ENCODE measurements around the gene AFAP1. TPM values are rescaled to one million over a fixed set of nuclear protein-coding genes. Genes with fewer than 3 reads are reported as not detected.

Gene AFAP1
- total and polyA plus RNA-seq, 2 of the 8 experiments (the other 6 are each of a cell fraction or from before 2014, with no cell fraction given), result 3.6 to 18.2 TPM

GRCh38 chr4:7771056-7771455 is 168.6 kb downstream of the AFAP1 start:
- no peak overlapping the region for H2BK120ac ChIP-seq (replicated peaks; ENCODE audit: low read depth, low read length)
- H2AFZ ChIP-seq (ENCODE audit: low read length), result no peak overlapping the region
- H2AK5ac ChIP-seq (ENCODE audit: low read depth, low read length), result no peak overlapping the region
- no peak overlapping the region for H4K5ac ChIP-seq (ENCODE audit: insufficient read length, low read depth, low read length)
- WGBS, 2 experiments (ENCODE audit: extremely low coverage in 1 of 2, insufficient coverage in 1 of 2, insufficient read length in 1 of 2, insufficient replicate concordance in 2 of 2, low coverage in 1 of 2, low lambda C conversion rate in 2 of 2, missing lambda C conversion rate in 1 of 2), result 96% methylated on average over 6 of the region's 6 CpGs; no CpG with 5 or more reads in 1 of the 2 experiments
- no peaks in the 10 kb centered on the region; the same call in none of the 2 replicates for H3K79me1 ChIP-seq (ENCODE audit: low read depth, low read length)
- H3K9me3 ChIP-seq (ENCODE audit: insufficient read depth in 2 of 2, low read depth in 1 of 2, low read length in 1 of 2), result no peaks in the 10 kb centered on the region
- peaks cover 0 to 6% (median 1%) of the 10 kb centered on the region in 4 experiments; a peak in 4 of 7 replicates for H3K4me1 ChIP-seq (replicated peaks in 1 of 4; ENCODE audit: control insufficient read depth in 3 of 4, insufficient read depth in 4 of 4, low read length in 3 of 4)
- no peaks in the 10 kb centered on the region for H3K79me2 ChIP-seq (ENCODE audit: control insufficient read depth in 1 of 2, insufficient read depth in 2 of 2, low read length in 2 of 2)
- H3K4me2 ChIP-seq (ENCODE audit: insufficient read depth in 1 of 2, low read depth in 2 of 2, low read length in 2 of 2), result no peak overlapping the region
- no peak for DNase-seq (ENCODE audit: low read depth in 1 of 2, low spot score in 2 of 2)
- H3K23ac ChIP-seq (ENCODE audit: insufficient read length), result no peak overlapping the region
- no peak overlapping the region for H2BK5ac ChIP-seq (ENCODE audit: low read depth, low read length)
- H2BK12ac ChIP-seq (ENCODE audit: low read depth, low read length), result no peak overlapping the region
- no peaks in the 10 kb centered on the region for H3K27me3 ChIP-seq (replicated peaks in 1 of 4; ENCODE audit: control insufficient read depth in 3 of 4, extremely low read depth in 1 of 4, insufficient read depth in 3 of 4, low read length in 3 of 4)
- no peak overlapping the region for H4K8ac ChIP-seq (ENCODE audit: extremely low read depth, insufficient read depth, low read length)
- H3K27ac ChIP-seq (ENCODE audit: low read depth, low read length), result no peak overlapping the region
- ChIA-PET POLR2A (ENCODE audit: partially characterized antibody) (no interaction called here), CTCF (ENCODE audit: partially characterized antibody) (interaction anchor here (1.2 to 3.4 kb wide), 16 partner anchors 9 to 399 kb away, joined by 3 to 32 read pairs (median 5); no protein-coding TSS in a partner anchor)
- H3K18ac ChIP-seq (ENCODE audit: extremely low read depth, low read length), result no peak overlapping the region
- peaks cover 0 to 2% of the 10 kb centered on the region in 2 experiments for H4K20me1 ChIP-seq (replicated peaks in 1 of 2; ENCODE audit: control insufficient read depth in 1 of 2, insufficient read depth in 2 of 2, low read length in 2 of 2)
- H4K91ac ChIP-seq (replicated peaks; ENCODE audit: insufficient read length, low read length), result no peak overlapping the region
- H2BK20ac ChIP-seq (ENCODE audit: low read length), result no peak overlapping the region
- H2BK15ac ChIP-seq (ENCODE audit: low read length), result no peak overlapping the region
- TF ChIP-seq RBBP5 (IDR thresholded peaks at IDR 0.05; ENCODE audit: borderline replicate concordance, low read depth, low read length), result no peak
- no peak for TF ChIP-seq SIX5 (IDR thresholded peaks at IDR 0.05; ENCODE audit: low read depth, low read length)
- TF ChIP-seq JUND (IDR thresholded peaks at IDR 0.05; ENCODE audit: low read length), result no peak
- TF ChIP-seq FOSL1 (IDR thresholded peaks at IDR 0.05; ENCODE audit: insufficient read depth, low read depth, low read length), result no peak
- no peak for TF ChIP-seq HDAC6 (IDR thresholded peaks at IDR 0.05; ENCODE audit: low read depth, low read length)
- TF ChIP-seq CBX8 (IDR thresholded peaks at IDR 0.05; ENCODE audit: borderline replicate concordance, low read depth, low read length), result no peak
- no peak for TF ChIP-seq POU5F1 (IDR thresholded peaks at IDR 0.05; ENCODE audit: low read depth, low read length)
- TF ChIP-seq CTCF (IDR thresholded peaks at IDR 0.05; ENCODE audit: control extremely low read depth in 1 of 3, insufficient read depth in 1 of 3, low read depth in 1 of 3, low read length in 3 of 3), result no peak
- H3K23me2 ChIP-seq (ENCODE audit: low read depth, low read length), result no peaks in the 10 kb centered on the region
- H3K56ac ChIP-seq (replicated peaks; ENCODE audit: insufficient read length, low read depth, low read length), result no peak overlapping the region
- H3K14ac ChIP-seq (ENCODE audit: insufficient read length), result no peak overlapping the region
- FAIRE-seq, result no peak
- H3K9ac ChIP-seq (replicated peaks in 1 of 4; ENCODE audit: extremely low read depth in 1 of 4, low read depth in 3 of 4, low read length in 3 of 4), result no peak overlapping the region; a peak in 1 of 7 replicates
- no peak overlapping the region for H3K4me3 ChIP-seq (ENCODE audit: extremely low read depth in 1 of 4, insufficient read depth in 2 of 4, low read depth in 3 of 4, low read length in 4 of 4)
- H3K4ac ChIP-seq (replicated peaks; ENCODE audit: insufficient read length, low read depth, low read length), result no peak overlapping the region
- peaks cover 0 to 11% (median 4%) of the 10 kb centered on the region in 4 experiments; a peak in 3 of 8 replicates for H3K36me3 ChIP-seq (ENCODE audit: control insufficient read depth in 2 of 4, insufficient read depth in 4 of 4, low read length in 3 of 4)

All from H1 (cell line).